Stimulated activated naive B cell treated with anti-CD40 and anti-IgM and Interleukin-4, amounts not matched to agents 10 μg/mL and 1 μg/mL and 100 μg/mL, for 72 hours (primary cell): Measurements from ENCODE around the gene LGALS1.
"Not testable (repeated sequence)": the region's sequence is repeated elsewhere in the genome, so short reads cannot be mapped to it uniquely, and the experiment has no call there.

ENCODE experiments used
- ATAC-seq, 2 donors: fragments of 150-1000 bp; cut with Tn5 transposase; replicated peaks; 2 replicates each; pipeline ENCODE4 v1.10.0; 2021; ENCODE audit warnings: moderate library complexity in 1 of 2
- DNase-seq: peaks from one replicate; pipeline ENCODE4 v3.0.0; 2021
- H3K27ac Mint-ChIP-seq: one replicate; pipeline ENCODE4 v1.8.0; 2022; ENCODE audit warnings: mild to moderate bottlenecking, mixed read lengths
- H3K27me3 Mint-ChIP-seq, 2 donors: one replicate each; pipeline ENCODE4 v1.8.0; 2022; ENCODE audit warnings: mixed read lengths in 2 of 2
- H3K36me3 Mint-ChIP-seq, 2 donors: one replicate each; pipeline ENCODE4 v1.8.0; 2022; ENCODE audit warnings: mixed read lengths in 2 of 2, mild to moderate bottlenecking in 1 of 2
- H3K4me1 Mint-ChIP-seq, 2 donors: one replicate each; pipeline ENCODE4 v1.8.0; 2022; ENCODE audit warnings: mixed read lengths in 2 of 2, mild to moderate bottlenecking in 1 of 2
- H3K4me3 Mint-ChIP-seq, 2 donors: one replicate each; pipeline ENCODE4 v1.8.0; 2022; ENCODE audit warnings: mild to moderate bottlenecking in 2 of 2, mixed read lengths in 2 of 2, moderate library complexity in 1 of 2
- H3K9me3 Mint-ChIP-seq, 2 donors: one replicate each; pipeline ENCODE4 v1.8.0; 2022; ENCODE audit warnings: mixed read lengths in 2 of 2, mild to moderate bottlenecking in 1 of 2

LGALS1 gene

GRCh38 chr22:37701141-37701786, 25.8 kb downstream of the LGALS1 start:
- ATAC-seq (no peak), DNase-seq (no peak)
- no peaks in the 10 kb centered on the region for H3K27me3 Mint-ChIP-seq
- H3K36me3 Mint-ChIP-seq = peaks cover 14 to 22% of the 10 kb centered on the region in 2 donors
- no peak overlapping the region for H3K4me3 Mint-ChIP-seq
- no peak overlapping the region for H3K27ac Mint-ChIP-seq
- H3K9me3 Mint-ChIP-seq = no peaks in the 10 kb centered on the region
- peaks cover 9 to 11% of the 10 kb centered on the region in 2 donors for H3K4me1 Mint-ChIP-seq

- Mint-ChIP-seq H3K27ac (no peak overlapping the region), H3K4me3 (no peak overlapping the region), H3K27me3 (no peaks in the 10 kb centered on the region), H3K9me3 (no peaks in the 10 kb centered on the region), H3K4me1 (peaks cover 0 to 2% of the 10 kb centered on the region in 2 donors), H3K36me3 (peaks cover 11 to 17% of the 10 kb centered on the region in 2 donors)
- DNase-seq = no peak
- no peak for ATAC-seq
Measured at GRCh38 chr22:37703906-37704305, 28.5 kb downstream of the LGALS1 start.

GRCh38 chr22:37704645-37705044, 29.2 kb downstream of the LGALS1 start:
- no peak overlapping the region for H3K27ac Mint-ChIP-seq
- no peaks in the 10 kb centered on the region for H3K27me3 Mint-ChIP-seq
- no peak for DNase-seq
- H3K9me3 Mint-ChIP-seq = no peaks in the 10 kb centered on the region
- H3K36me3 Mint-ChIP-seq = peaks cover 11 to 17% of the 10 kb centered on the region in 2 donors
- no peak for ATAC-seq
- H3K4me1 Mint-ChIP-seq = peaks cover 0 to 2% of the 10 kb centered on the region in 2 donors
- no peak overlapping the region for H3K4me3 Mint-ChIP-seq

- no peak overlapping the region for H3K27ac Mint-ChIP-seq
- H3K27me3 Mint-ChIP-seq = no peaks in the 10 kb centered on the region
- no peak overlapping the region for H3K4me3 Mint-ChIP-seq
- DNase-seq = no peak
- H3K36me3 Mint-ChIP-seq = peaks cover 11 to 21% of the 10 kb centered on the region in 2 donors
- peaks cover 0 to 2% of the 10 kb centered on the region in 2 donors for H3K4me1 Mint-ChIP-seq
- ATAC-seq = no peak
- no peaks in the 10 kb centered on the region for H3K9me3 Mint-ChIP-seq
Measured at GRCh38 chr22:37705205-37705604, 29.8 kb downstream of the LGALS1 start.

GRCh38 chr22:37708580-37709444, 33.4 kb downstream of the LGALS1 start:
- DNase-seq = no peak
- peak overlapping the region; percentile 9 for H3K27ac Mint-ChIP-seq
- peaks cover 11 to 26% of the 10 kb centered on the region in 2 donors for H3K36me3 Mint-ChIP-seq
- H3K9me3 Mint-ChIP-seq = no peaks in the 10 kb centered on the region
- H3K4me1 Mint-ChIP-seq = peaks cover 4 to 6% of the 10 kb centered on the region in 2 donors
- H3K27me3 Mint-ChIP-seq = no peaks in the 10 kb centered on the region
- ATAC-seq = no peak
- no peak overlapping the region for H3K4me3 Mint-ChIP-seq

GRCh38 chr22:37709445-37709765, 34.0 kb downstream of the LGALS1 start:
- no peaks in the 10 kb centered on the region for H3K9me3 Mint-ChIP-seq
- DNase-seq (no peak), ATAC-seq (no peak)
- H3K36me3 Mint-ChIP-seq = peaks cover 10 to 23% of the 10 kb centered on the region in 2 donors
- no peak overlapping the region for H3K27ac Mint-ChIP-seq
- no peaks in the 10 kb centered on the region for H3K27me3 Mint-ChIP-seq
- peaks cover 4 to 7% of the 10 kb centered on the region in 2 donors for H3K4me1 Mint-ChIP-seq
- H3K4me3 Mint-ChIP-seq = no peak overlapping the region

- Mint-ChIP-seq H3K27me3 (no peaks in the 10 kb centered on the region), H3K4me3 (no peak overlapping the region), H3K4me1 (peaks cover 2 to 7% of the 10 kb centered on the region in 2 donors), H3K27ac (no peak overlapping the region), H3K9me3 (no peaks in the 10 kb centered on the region), H3K36me3 (peaks cover 6 to 20% of the 10 kb centered on the region in 2 donors)
- ATAC-seq (peak in 1 of 2 donors; percentile 8), DNase-seq (no peak)
Measured at GRCh38 chr22:37710675-37711074, 35.2 kb downstream of the LGALS1 start.

GRCh38 chr22:37711490-37711889, 36.1 kb downstream of the LGALS1 start:
- no peaks in the 10 kb centered on the region for H3K9me3 Mint-ChIP-seq
- H3K4me1 Mint-ChIP-seq = peaks cover 2 to 7% of the 10 kb centered on the region in 2 donors
- H3K27me3 Mint-ChIP-seq = no peaks in the 10 kb centered on the region
- ATAC-seq (no peak), DNase-seq (no peak)
- no peak overlapping the region for H3K27ac Mint-ChIP-seq
- H3K4me3 Mint-ChIP-seq = no peak overlapping the region
- H3K36me3 Mint-ChIP-seq = peaks cover 0 to 16% of the 10 kb centered on the region in 2 donors

GRCh38 chr22:37713761-37714160, 38.3 kb downstream of the LGALS1 start:
- Mint-ChIP-seq H3K4me3 (no peak overlapping the region), H3K27me3 (no peaks in the 10 kb centered on the region), H3K4me1 (peaks cover 2 to 7% of the 10 kb centered on the region in 2 donors), H3K36me3 (peaks cover 4 to 23% of the 10 kb centered on the region in 2 donors), H3K9me3 (no peaks in the 10 kb centered on the region), H3K27ac (no peak overlapping the region)
- DNase-seq (no peak), ATAC-seq (no peak)

- H3K4me1 Mint-ChIP-seq = peaks cover 2 to 7% of the 10 kb centered on the region in 2 donors
- H3K9me3 Mint-ChIP-seq = no peaks in the 10 kb centered on the region
- H3K36me3 Mint-ChIP-seq = peaks cover 4 to 23% of the 10 kb centered on the region in 2 donors
- H3K27me3 Mint-ChIP-seq = no peaks in the 10 kb centered on the region
- DNase-seq = no peak
- ATAC-seq = no peak
- no peak overlapping the region for H3K27ac Mint-ChIP-seq
- no peak overlapping the region for H3K4me3 Mint-ChIP-seq
Measured at GRCh38 chr22:37714634-37715033, 39.2 kb downstream of the LGALS1 start.

GRCh38 chr22:37715760-37716159, 40.3 kb downstream of the LGALS1 start:
- no peaks in the 10 kb centered on the region for H3K9me3 Mint-ChIP-seq
- H3K36me3 Mint-ChIP-seq = peaks cover 4 to 14% of the 10 kb centered on the region in 2 donors
- H3K4me1 Mint-ChIP-seq = peaks cover 2 to 7% of the 10 kb centered on the region in 2 donors
- no peak overlapping the region for H3K27ac Mint-ChIP-seq
- no peak overlapping the region for H3K4me3 Mint-ChIP-seq
- no peak for ATAC-seq
- H3K27me3 Mint-ChIP-seq = no peaks in the 10 kb centered on the region
- DNase-seq = no peak

- H3K36me3 Mint-ChIP-seq = peaks cover 4 to 14% of the 10 kb centered on the region in 2 donors
- H3K4me3 Mint-ChIP-seq = no peak overlapping the region
- no peaks in the 10 kb centered on the region for H3K9me3 Mint-ChIP-seq
- DNase-seq (no peak), ATAC-seq (no peak)
- H3K4me1 Mint-ChIP-seq = peaks cover 2 to 7% of the 10 kb centered on the region in 2 donors
- H3K27ac Mint-ChIP-seq = no peak overlapping the region
- H3K27me3 Mint-ChIP-seq = no peaks in the 10 kb centered on the region
Measured at GRCh38 chr22:37716708-37717107, 41.3 kb downstream of the LGALS1 start.

- H3K4me1 Mint-ChIP-seq, H3K4me3 Mint-ChIP-seq, H3K27ac Mint-ChIP-seq, H3K9me3 Mint-ChIP-seq, DNase-seq, H3K27me3 Mint-ChIP-seq, ATAC-seq: not testable (repeated sequence)
- H3K36me3 Mint-ChIP-seq = peaks cover 4 to 14% of the 10 kb centered on the region in 2 donors
Measured at GRCh38 chr22:37717235-37717634, 41.8 kb downstream of the LGALS1 start.

GRCh38 chr22:37717746-37718305, 42.4 kb downstream of the LGALS1 start:
- ATAC-seq, H3K4me3 Mint-ChIP-seq, H3K4me1 Mint-ChIP-seq, H3K27me3 Mint-ChIP-seq, H3K27ac Mint-ChIP-seq, H3K9me3 Mint-ChIP-seq, DNase-seq: not testable (repeated sequence)
- H3K36me3 Mint-ChIP-seq = peaks cover 4 to 14% of the 10 kb centered on the region in 2 donors
